Prostate gland (tissue), 2 donors: Measurements from ENCODE around the gene C1orf21. TPM values are rescaled to one million over a fixed set of nuclear protein-coding genes. Genes with fewer than 3 reads are reported as not detected.

ENCODE experiments used
- DNase-seq: peaks from one replicate; pipeline ENCODE4 v3.0.0-alpha.2; 2019; ENCODE audit warnings: low spot score
- H3K27ac ChIP-seq, 2 donors: fragments of 200-600 bp; sonication (generic); 2 replicates each; pipeline ENCODE4 v1.5.1; 2017 to 2019
- H3K27me3 ChIP-seq: fragments of 200-600 bp; sonication (generic); replicated peaks from 2 replicates; pipeline ENCODE4 v1.5.1; 2019; ENCODE audit not compliant: insufficient read depth
- H3K36me3 ChIP-seq, 2 donors: fragments of 200-600 bp; sonication (generic); 1 replicate in 1 of 2; 2 replicates in 1 of 2; pipeline versions ENCODE4 v1.5.1 to v1.8.1; 2017 to 2019
- H3K4me1 ChIP-seq: fragments of 200-600 bp; sonication (generic); replicated peaks from 2 replicates; pipeline ENCODE4 v1.5.1; 2019
- H3K4me3 ChIP-seq, 2 donors: fragments of 200-600 bp; sonication (generic); 2 replicates each; pipeline ENCODE4 v1.5.1; 2017 to 2019
- H3K9me3 ChIP-seq: fragments of 200-600 bp; sonication (generic); 2 replicates; pipeline ENCODE4 v1.5.1; 2017
- CTCF ChIP-seq, 4 experiments: fragments of 200-600 bp in 2 of 4; fragments of 450-650 bp in 2 of 4; sonication (generic) in 2 of 4; IDR thresholded peaks; 1 replicate in 3 of 4; 2 replicates in 1 of 4; pipeline ENCODE4 v1.5.1; 2016 to 2019; ENCODE audit warnings: antibody characterized with exemption in 4 of 4, mild to moderate bottlenecking in 2 of 4, moderate library complexity in 2 of 4
- POLR2A ChIP-seq: fragments of 450-650 bp; IDR thresholded peaks from one replicate; pipeline ENCODE4 v1.6.1; 2016; ENCODE audit warnings: antibody characterized with exemption, mild to moderate bottlenecking
- POLR2AphosphoS5 ChIP-seq: sonication (generic); formaldehyde crosslinking; IDR thresholded peaks from one replicate; pipeline ENCODE4 v1.6.1; 2017; ENCODE audit warnings: antibody characterized with exemption
- WGBS: methylation state at CpG from one replicate; pipeline ENCODE4 v1.1.5; 2018; 5-methylcytosine and 5-hydroxymethylcytosine counted together
- intact Hi-C: fragments of 100-400 bp; cut with DNase I; formaldehyde crosslinking; loops from one replicate; pipeline ENCODE4 v1.14.2; 2022
- total RNA-seq, 2 donors: library from RNA; depleted of rRNA; stranded (reverse); fragments of >200 nt; gene quantifications; one replicate each; pipeline ENCODE4 v1.1.0, GENCODE V29; 2016

Gene C1orf21
- total RNA-seq, 2 donors from 2014 or later: 28.8 to 79.3 TPM

GRCh38 chr1:184388319-184388889, 1.6 kb downstream of the C1orf21 start:
- Histone ChIP-seq H3K27ac (peak overlapping the region; percentile 93 to 94), H3K9me3 (no peaks in the 10 kb centered on the region), H3K4me3 (peak overlapping the region; percentile 98), H3K36me3 (no peaks in the 10 kb centered on the region), H3K27me3 (no peaks in the 10 kb centered on the region), H3K4me1 (peaks cover 3% of the 10 kb centered on the region)
- WGBS: 0% methylated on average over 7 of the region's 7 CpGs
- TF ChIP-seq POLR2A: peak; percentile 30
- TF ChIP-seq POLR2AphosphoS5: no peak
- DNase-seq: peak; percentile 34
- intact Hi-C loops: loop anchor here (2.0 to 10.0 kb wide), 4 partner anchors 94 to 314 kb away; no protein-coding TSS in a partner anchor

- Histone ChIP-seq H3K36me3 (no peaks in the 10 kb centered on the region), H3K4me1 (peaks cover 3% of the 10 kb centered on the region), H3K27me3 (no peaks in the 10 kb centered on the region), H3K4me3 (peak overlapping the region; percentile 98), H3K9me3 (no peaks in the 10 kb centered on the region), H3K27ac (peak overlapping the region; percentile 93 to 94)
- TF ChIP-seq POLR2A: no peak
- no peak for TF ChIP-seq POLR2AphosphoS5
- no peak for TF ChIP-seq CTCF (IDR thresholded peaks at IDR 0.05)
- intact Hi-C loops: loop anchor here (2.0 to 10.0 kb wide), 4 partner anchors 93 to 314 kb away; no protein-coding TSS in a partner anchor
- no peak for DNase-seq
- WGBS: 23% methylated on average over 5 of the region's 5 CpGs
Observed at GRCh38 chr1:184388971-184389370, 2.1 kb downstream of the C1orf21 start.

- peak overlapping the region; percentile 98 for H3K4me3 ChIP-seq
- DNase-seq: no peak
- WGBS: 60% methylated on average over 2 of the region's 2 CpGs
- peaks cover 3% of the 10 kb centered on the region for H3K4me1 ChIP-seq
- TF ChIP-seq POLR2AphosphoS5 (no peak), POLR2A (no peak), CTCF (IDR thresholded peaks at IDR 0.05) (no peak)
- no peaks in the 10 kb centered on the region for H3K9me3 ChIP-seq
- intact Hi-C loops: loop anchor here (2.0 to 10.0 kb wide), 4 partner anchors 93 to 315 kb away; no protein-coding TSS in a partner anchor
- peak overlapping the region; percentile 93 to 94 for H3K27ac ChIP-seq
- no peaks in the 10 kb centered on the region for H3K36me3 ChIP-seq
- H3K27me3 ChIP-seq: no peaks in the 10 kb centered on the region
Observed at GRCh38 chr1:184389446-184389845, 2.6 kb downstream of the C1orf21 start.

- TF ChIP-seq POLR2AphosphoS5 (no peak), POLR2A (no peak), CTCF (IDR thresholded peaks at IDR 0.05) (no peak)
- Histone ChIP-seq H3K27ac (no peak overlapping the region), H3K36me3 (no peaks in the 10 kb centered on the region), H3K4me3 (no peak overlapping the region), H3K4me1 (peaks cover 3% of the 10 kb centered on the region), H3K27me3 (no peaks in the 10 kb centered on the region), H3K9me3 (no peaks in the 10 kb centered on the region)
- WGBS: 44% methylated on average over 2 of the region's 2 CpGs
- no peak for DNase-seq
- intact Hi-C loops: no loop called here
Observed at GRCh38 chr1:184390889-184391288, 4.1 kb downstream of the C1orf21 start.

- no peak for DNase-seq
- 76% methylated on average over 6 of the region's 6 CpGs for WGBS
- no peaks in the 10 kb centered on the region for H3K9me3 ChIP-seq
- intact Hi-C loops: no loop called here
- no peak overlapping the region for H3K27ac ChIP-seq
- TF ChIP-seq POLR2A: no peak
- H3K36me3 ChIP-seq: no peaks in the 10 kb centered on the region
- peaks cover 3% of the 10 kb centered on the region for H3K4me1 ChIP-seq
- H3K4me3 ChIP-seq: no peak overlapping the region
- no peaks in the 10 kb centered on the region for H3K27me3 ChIP-seq
Observed at GRCh38 chr1:184392067-184392466, 5.2 kb downstream of the C1orf21 start.
